Vagina (tissue), 2 donors: Measurements from ENCODE around the gene PTPN1. TPM values are rescaled to one million over a fixed set of nuclear protein-coding genes. Genes with fewer than 3 reads are reported as not detected.
"Not testable (repeated sequence)": the region's sequence is repeated elsewhere in the genome, so short reads cannot be mapped to it uniquely, and the experiment has no call there.

Experiments
- DNase-seq, 2 donors: peaks; one replicate each; pipeline ENCODE4 v3.0.0-alpha.2; 2017; ENCODE audit errors: extremely low spot score in 2 of 2
- H3K27ac ChIP-seq: fragments of 200-600 bp; sonication (generic); one replicate; pipeline ENCODE4 v1.5.1; 2019
- H3K27me3 ChIP-seq: fragments of 200-600 bp; sonication (generic); one replicate; pipeline ENCODE4 v1.5.1; 2019
- H3K36me3 ChIP-seq, 2 donors: fragments of 200-600 bp; sonication (generic); one replicate each; pipeline ENCODE4 v1.5.1; 2017 to 2019
- H3K4me1 ChIP-seq: fragments of 200-600 bp; sonication (generic); one replicate; pipeline ENCODE4 v1.5.1; 2019
- H3K4me3 ChIP-seq, 2 donors: fragments of 200-600 bp; sonication (generic); 1 replicate in 1 of 2; 2 replicates in 1 of 2; pipeline ENCODE4 v1.5.1; 2016 to 2019
- H3K9me3 ChIP-seq: fragments of 200-600 bp; sonication (generic); one replicate; pipeline ENCODE4 v1.5.1; 2019
- POLR2A ChIP-seq, 2 donors: fragments of 450-650 bp; IDR thresholded peaks; one replicate each; pipeline ENCODE4 v1.6.1; 2017; ENCODE audit warnings: antibody characterized with exemption in 2 of 2, mild to moderate bottlenecking in 2 of 2, moderate library complexity in 2 of 2
- POLR2AphosphoS5 ChIP-seq, 2 donors: sonication (generic); formaldehyde crosslinking; IDR thresholded peaks; one replicate each; pipeline ENCODE4 v1.9.0; 2017; ENCODE audit warnings: antibody characterized with exemption in 2 of 2, mild to moderate bottlenecking in 2 of 2, low read depth in 1 of 2; ENCODE audit not compliant: insufficient read depth in 1 of 2
- intact Hi-C: fragments of 100-400 bp; cut with DNase I; formaldehyde crosslinking; loops from one replicate; pipeline ENCODE4 v1.15.1; 2023
- total RNA-seq: library from RNA; depleted of rRNA; stranded (reverse); fragments of >200 nt; gene quantifications from one replicate; pipeline ENCODE4 v1.2.3, GENCODE V29; 2016
- TF ChIP-seq, protein P1 (sequence below), 3 experiments: fragments of 450-650 bp in 2 of 3; fragments of 200-600 bp in 1 of 3; sonication (generic) in 1 of 3; IDR thresholded peaks; one replicate each; pipeline ENCODE4 v1.5.1; 2017 to 2019; ENCODE audit warnings: antibody characterized with exemption in 3 of 3, mild to moderate bottlenecking in 2 of 3, moderate library complexity in 2 of 3

Gene PTPN1
- total RNA-seq, 1 donor from 2014 or later, result 25.3 TPM

DNA sequence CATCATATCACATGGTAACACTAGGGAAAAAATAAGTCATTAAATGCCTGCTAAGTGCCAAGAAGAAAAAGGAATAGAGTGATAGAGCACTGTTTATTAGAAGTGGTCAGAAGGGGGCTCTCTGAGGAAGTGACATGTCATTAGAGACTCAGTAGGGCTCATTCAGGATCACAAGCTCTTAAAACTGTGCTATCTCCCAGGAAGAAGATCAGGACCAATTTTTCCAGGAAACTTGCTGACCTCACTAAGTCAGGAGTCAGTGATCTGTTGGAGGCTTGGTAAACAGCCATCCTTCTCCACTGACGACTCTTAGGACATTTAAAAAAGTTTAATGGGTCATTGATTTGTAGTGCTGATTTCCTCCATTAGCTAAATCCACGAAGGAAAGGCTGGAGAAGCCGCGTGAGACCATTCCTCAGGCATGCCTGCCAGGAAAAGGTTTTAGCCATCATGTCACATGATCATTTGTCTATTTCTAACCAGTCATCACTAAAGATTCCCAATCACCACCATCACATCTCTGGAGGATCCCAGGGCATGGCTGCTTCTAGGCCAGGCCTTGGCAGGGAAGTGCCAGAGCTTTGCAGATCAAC, 5.9 kb upstream of the PTPN1 start:
- H3K4me3 ChIP-seq, result no peak overlapping the region
- DNase-seq, result no peak
- H3K27ac ChIP-seq, result peak overlapping the region; percentile 78
- no peaks in the 10 kb centered on the region for H3K27me3 ChIP-seq
- TF ChIP-seq, protein P1, sequence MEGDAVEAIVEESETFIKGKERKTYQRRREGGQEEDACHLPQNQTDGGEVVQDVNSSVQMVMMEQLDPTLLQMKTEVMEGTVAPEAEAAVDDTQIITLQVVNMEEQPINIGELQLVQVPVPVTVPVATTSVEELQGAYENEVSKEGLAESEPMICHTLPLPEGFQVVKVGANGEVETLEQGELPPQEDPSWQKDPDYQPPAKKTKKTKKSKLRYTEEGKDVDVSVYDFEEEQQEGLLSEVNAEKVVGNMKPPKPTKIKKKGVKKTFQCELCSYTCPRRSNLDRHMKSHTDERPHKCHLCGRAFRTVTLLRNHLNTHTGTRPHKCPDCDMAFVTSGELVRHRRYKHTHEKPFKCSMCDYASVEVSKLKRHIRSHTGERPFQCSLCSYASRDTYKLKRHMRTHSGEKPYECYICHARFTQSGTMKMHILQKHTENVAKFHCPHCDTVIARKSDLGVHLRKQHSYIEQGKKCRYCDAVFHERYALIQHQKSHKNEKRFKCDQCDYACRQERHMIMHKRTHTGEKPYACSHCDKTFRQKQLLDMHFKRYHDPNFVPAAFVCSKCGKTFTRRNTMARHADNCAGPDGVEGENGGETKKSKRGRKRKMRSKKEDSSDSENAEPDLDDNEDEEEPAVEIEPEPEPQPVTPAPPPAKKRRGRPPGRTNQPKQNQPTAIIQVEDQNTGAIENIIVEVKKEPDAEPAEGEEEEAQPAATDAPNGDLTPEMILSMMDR (IDR thresholded peaks at IDR 0.05), result no peak
- TF ChIP-seq POLR2A (IDR thresholded peaks at IDR 0.05) (no peak), POLR2AphosphoS5 (IDR thresholded peaks at IDR 0.05; ENCODE audit: insufficient read depth in 1 of 2, low read depth in 1 of 2) (no peak)
- no peaks in the 10 kb centered on the region for H3K9me3 ChIP-seq
- intact Hi-C loops, result no loop called here
- peaks cover 38% of the 10 kb centered on the region for H3K4me1 ChIP-seq
- H3K36me3 ChIP-seq, result no peaks in the 10 kb centered on the region

DNA sequence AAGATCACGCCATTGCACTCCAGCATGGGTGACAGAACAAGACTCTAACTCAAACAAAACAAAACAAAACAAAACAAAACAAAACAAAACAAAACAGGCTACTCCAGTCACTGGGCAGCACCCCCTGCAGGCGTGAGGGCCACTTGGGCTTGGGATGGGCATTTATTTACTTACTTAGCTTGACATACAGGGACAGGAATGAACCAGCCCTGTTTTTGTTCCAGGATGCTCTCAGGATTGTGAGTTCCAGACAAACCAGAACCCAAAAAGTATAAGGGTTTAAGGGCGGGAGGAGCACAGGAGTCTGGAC, 4.0 kb upstream of the PTPN1 start:
- TF ChIP-seq POLR2A (IDR thresholded peaks at IDR 0.05), result no peak
- TF ChIP-seq, protein P1 (IDR thresholded peaks at IDR 0.05), result no peak
- no peak for TF ChIP-seq POLR2AphosphoS5 (IDR thresholded peaks at IDR 0.05; ENCODE audit: insufficient read depth in 1 of 2, low read depth in 1 of 2)
- no peaks in the 10 kb centered on the region for H3K9me3 ChIP-seq
- no peaks in the 10 kb centered on the region for H3K36me3 ChIP-seq
- no peaks in the 10 kb centered on the region for H3K27me3 ChIP-seq
- no peak overlapping the region for H3K27ac ChIP-seq
- H3K4me3 ChIP-seq, result no peak overlapping the region
- H3K4me1 ChIP-seq, result peaks cover 47% of the 10 kb centered on the region
- intact Hi-C loops, result no loop called here
- no peak for DNase-seq

DNA sequence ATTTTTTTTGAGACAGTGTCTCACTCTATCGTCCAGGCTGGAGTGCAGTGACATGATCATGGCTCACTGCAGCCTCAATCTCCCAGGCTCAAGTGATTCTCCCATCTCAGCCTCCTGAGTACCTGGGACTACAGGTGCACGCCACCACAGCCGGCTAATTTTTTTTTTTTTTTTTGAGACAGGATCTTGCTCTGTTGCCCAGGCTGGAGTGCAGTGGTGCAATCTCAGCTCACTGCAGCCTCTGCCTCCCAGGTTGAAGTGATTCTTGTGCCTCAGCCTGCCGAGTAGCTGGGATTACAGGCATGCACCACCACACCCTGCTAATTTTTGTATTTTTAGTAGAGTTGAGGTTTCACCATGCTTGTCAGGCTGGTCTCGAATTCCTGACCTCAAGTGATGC, 2.4 kb upstream of the PTPN1 start:
- H3K27me3 ChIP-seq, DNase-seq, intact Hi-C loops, H3K36me3 ChIP-seq, H3K4me3 ChIP-seq, H3K9me3 ChIP-seq, H3K27ac ChIP-seq: not testable (repeated sequence)
- H3K4me1 ChIP-seq, result peaks cover 50% of the 10 kb centered on the region

DNA sequence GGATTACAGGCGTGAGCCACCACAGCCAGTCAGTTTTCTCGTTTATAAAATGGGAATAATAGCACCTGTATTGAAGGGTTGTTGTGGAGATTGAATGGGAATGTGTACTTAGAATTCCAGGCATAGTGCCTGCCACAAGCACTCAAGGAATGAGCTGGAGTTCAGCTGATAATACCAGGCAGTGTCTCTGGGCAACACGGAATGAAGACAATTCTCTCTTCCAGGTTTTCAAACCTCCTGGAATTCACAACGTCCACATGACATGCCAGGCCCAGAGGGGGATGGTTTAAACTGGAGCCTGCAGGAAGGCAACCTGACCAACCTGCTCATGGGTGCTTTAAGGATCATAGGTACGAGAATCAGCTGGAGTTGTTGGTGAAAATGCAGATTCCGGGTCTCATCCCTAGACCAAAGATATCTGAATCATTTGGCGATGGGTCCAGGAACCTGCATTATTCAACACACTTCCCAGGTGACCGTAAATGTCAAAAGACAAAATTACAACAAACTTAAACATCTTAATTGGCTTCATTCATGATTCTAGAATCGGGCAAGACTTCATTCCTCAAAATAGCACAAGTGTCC, 1.9 kb upstream of the PTPN1 start:
- no peaks in the 10 kb centered on the region for H3K27me3 ChIP-seq
- DNase-seq, result no peak
- intact Hi-C loops, result no loop called here
- peaks cover 50% of the 10 kb centered on the region for H3K4me1 ChIP-seq
- no peaks in the 10 kb centered on the region for H3K36me3 ChIP-seq
- no peak for TF ChIP-seq POLR2A (IDR thresholded peaks at IDR 0.05)
- no peak overlapping the region for H3K27ac ChIP-seq
- no peak overlapping the region for H3K4me3 ChIP-seq
- H3K9me3 ChIP-seq, result no peaks in the 10 kb centered on the region

DNA sequence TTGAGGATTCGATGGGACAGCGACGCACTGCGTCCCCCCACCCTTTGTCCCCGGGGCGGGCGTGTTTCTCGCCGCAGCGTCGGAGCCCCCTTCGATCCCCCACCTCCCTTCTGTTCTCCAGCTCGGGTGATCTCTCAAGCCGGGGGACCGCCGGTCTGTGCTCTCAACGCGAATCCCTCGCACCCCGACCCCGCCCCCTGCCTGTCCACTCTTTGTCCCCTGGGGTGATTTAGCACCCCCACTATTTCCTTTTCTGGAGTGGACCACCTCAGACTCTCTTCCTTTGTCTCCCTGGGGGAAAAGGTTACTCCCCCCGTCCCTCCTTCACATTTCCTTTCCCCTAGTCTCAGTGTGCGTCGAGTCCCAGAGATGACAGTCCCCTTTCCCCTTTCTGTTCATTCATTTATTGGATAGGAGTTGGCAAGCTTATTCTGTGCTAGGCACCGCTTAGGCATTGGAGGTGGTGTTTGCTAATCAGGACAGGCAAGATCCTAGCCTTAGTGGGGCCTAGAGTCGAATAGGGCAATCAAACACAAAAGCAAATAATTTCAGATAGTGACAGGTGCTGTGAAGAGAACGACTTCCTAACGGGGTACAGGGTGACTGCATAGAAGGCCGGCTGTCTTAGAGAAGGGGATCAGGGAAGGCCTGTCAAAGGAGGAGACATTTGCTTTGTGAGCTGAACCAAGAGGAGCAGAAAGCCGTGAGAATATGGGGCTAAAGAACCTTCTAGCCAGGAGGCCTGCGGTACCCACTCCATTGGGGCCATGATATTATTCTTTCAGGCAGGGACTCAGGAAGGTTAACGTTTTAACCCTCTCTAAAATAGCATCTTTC, 741 bp downstream of the PTPN1 start:
- Histone ChIP-seq H3K4me3 (peak overlapping the region; percentile 75 to 78), H3K27ac (peak overlapping the region; percentile 89), H3K9me3 (no peaks in the 10 kb centered on the region), H3K36me3 (no peaks in the 10 kb centered on the region), H3K27me3 (no peaks in the 10 kb centered on the region), H3K4me1 (peaks cover 57% of the 10 kb centered on the region)
- TF ChIP-seq, protein P1 (IDR thresholded peaks at IDR 0.05), result no peak
- no peak for TF ChIP-seq POLR2AphosphoS5 (IDR thresholded peaks at IDR 0.05; ENCODE audit: insufficient read depth in 1 of 2, low read depth in 1 of 2)
- no peak for TF ChIP-seq POLR2A (IDR thresholded peaks at IDR 0.05)
- intact Hi-C loops, result no loop called here
- DNase-seq, result no peak

DNA sequence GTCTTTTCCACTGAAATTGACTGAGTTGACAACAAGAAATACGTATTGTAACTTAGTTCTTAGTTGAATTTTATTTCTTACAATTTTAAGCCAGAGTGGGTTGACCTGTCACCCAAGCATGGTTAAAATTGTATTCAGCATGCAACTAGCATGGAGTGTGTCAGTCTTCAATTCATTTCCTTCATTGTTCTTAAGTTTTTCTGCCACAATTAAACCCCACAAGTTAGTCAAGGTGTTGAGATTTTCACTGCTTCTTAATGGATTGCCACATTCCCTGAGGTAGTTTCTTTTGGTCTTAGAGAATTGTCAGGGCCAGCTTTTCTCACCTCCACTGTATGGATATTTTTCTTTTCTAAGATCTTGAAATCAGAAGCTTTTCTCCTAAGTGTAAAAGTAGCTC, 2.1 kb downstream of the PTPN1 start:
- no peak for DNase-seq
- Histone ChIP-seq H3K27me3 (no peaks in the 10 kb centered on the region), H3K4me3 (peak overlapping the region; percentile 15 to 78), H3K27ac (peak overlapping the region; percentile 89), H3K9me3 (no peaks in the 10 kb centered on the region), H3K4me1 (peaks cover 71% of the 10 kb centered on the region), H3K36me3 (no peaks in the 10 kb centered on the region)
- TF ChIP-seq POLR2AphosphoS5 (IDR thresholded peaks at IDR 0.05; ENCODE audit: insufficient read depth in 1 of 2, low read depth in 1 of 2) (no peak), POLR2A (IDR thresholded peaks at IDR 0.05) (no peak)
- TF ChIP-seq, protein P1 (IDR thresholded peaks at IDR 0.05), result no peak
- intact Hi-C loops, result no loop called here
